Hepatic stellate cell (primary cell): ENCODE measurements around the gene CD99L2.
"Not testable (repeated sequence)": the region's sequence is repeated elsewhere in the genome, so short reads cannot be mapped to it uniquely, and the experiment has no call there.

Experiments
- DNase-seq: peaks from one replicate; pipeline ENCODE4 v3.0.0; 2011; ENCODE audit warnings: low spot score

Gene CD99L2

GRCh38 chrX:150896632-150897031 lies 1.8 kb downstream of the CD99L2 start:
- DNase-seq: no peak

- DNase-seq: no peak
These were observed 4.5 kb downstream of the CD99L2 start for GRCh38 chrX:150893936-150894335.

- no peak for DNase-seq
These were observed 9.3 kb downstream of the CD99L2 start for GRCh38 chrX:150889131-150889530.

- DNase-seq: no peak
These were observed 10.5 kb downstream of the CD99L2 start for GRCh38 chrX:150887906-150888465.

GRCh38 chrX:150887268-150887667 lies 11.2 kb downstream of the CD99L2 start:
- not testable (repeated sequence) for DNase-seq

- DNase-seq: no peak
These were observed 12.1 kb downstream of the CD99L2 start for GRCh38 chrX:150886381-150886780.

- DNase-seq: no peak
These were observed 17.7 kb downstream of the CD99L2 start for GRCh38 chrX:150880808-150881165.

GRCh38 chrX:150879855-150880807 lies 18.3 kb downstream of the CD99L2 start:
- DNase-seq: no peak

GRCh38 chrX:150875621-150876020 lies 22.8 kb downstream of the CD99L2 start:
- DNase-seq: not testable (repeated sequence)

GRCh38 chrX:150874448-150874847 lies 24.0 kb downstream of the CD99L2 start:
- no peak for DNase-seq

- DNase-seq: no peak
These were observed 24.9 kb downstream of the CD99L2 start for GRCh38 chrX:150873616-150874015.

- DNase-seq: no peak
These were observed 25.6 kb downstream of the CD99L2 start for GRCh38 chrX:150872773-150873336.

- no peak for DNase-seq
These were observed 27.1 kb downstream of the CD99L2 start for GRCh38 chrX:150871341-150871811.

- no peak for DNase-seq
These were observed 27.8 kb downstream of the CD99L2 start for GRCh38 chrX:150870487-150871340.

GRCh38 chrX:150870029-150870428 lies 28.4 kb downstream of the CD99L2 start:
- no peak for DNase-seq

GRCh38 chrX:150869450-150869849 lies 29.0 kb downstream of the CD99L2 start:
- no peak for DNase-seq

- DNase-seq: no peak
These were observed 29.8 kb downstream of the CD99L2 start for GRCh38 chrX:150868625-150869024.

GRCh38 chrX:150864127-150864526 lies 34.3 kb downstream of the CD99L2 start:
- no peak for DNase-seq

GRCh38 chrX:150863191-150863590 lies 35.3 kb downstream of the CD99L2 start:
- DNase-seq: no peak

- no peak for DNase-seq
These were observed 41.0 kb downstream of the CD99L2 start for GRCh38 chrX:150857453-150857852.

GRCh38 chrX:150856785-150857184 lies 41.7 kb downstream of the CD99L2 start:
- no peak for DNase-seq

GRCh38 chrX:150856101-150856500 lies 42.4 kb downstream of the CD99L2 start:
- no peak for DNase-seq
